Thyroid gland (tissue), 4 donors: Measurements from ENCODE around the gene CLEC3A.

ENCODE experiments used
- CTCF ChIP-seq, 6 experiments: fragments of 200-600 bp in 3 of 6; fragments of 450-650 bp in 3 of 6; sonication (generic) in 3 of 6; IDR thresholded peaks; one replicate each; pipeline ENCODE4 v1.5.1; 2016 to 2019; ENCODE audit warnings: antibody characterized with exemption in 6 of 6, mild to moderate bottlenecking in 2 of 6, inconsistent platforms in 1 of 6, moderate library complexity in 1 of 6
- POLR2A ChIP-seq, 2 donors: fragments of 450-650 bp; IDR thresholded peaks; one replicate each; pipeline ENCODE4 v1.6.1; 2017; ENCODE audit warnings: antibody characterized with exemption in 2 of 2, mild to moderate bottlenecking in 2 of 2, moderate library complexity in 1 of 2

DNA sequence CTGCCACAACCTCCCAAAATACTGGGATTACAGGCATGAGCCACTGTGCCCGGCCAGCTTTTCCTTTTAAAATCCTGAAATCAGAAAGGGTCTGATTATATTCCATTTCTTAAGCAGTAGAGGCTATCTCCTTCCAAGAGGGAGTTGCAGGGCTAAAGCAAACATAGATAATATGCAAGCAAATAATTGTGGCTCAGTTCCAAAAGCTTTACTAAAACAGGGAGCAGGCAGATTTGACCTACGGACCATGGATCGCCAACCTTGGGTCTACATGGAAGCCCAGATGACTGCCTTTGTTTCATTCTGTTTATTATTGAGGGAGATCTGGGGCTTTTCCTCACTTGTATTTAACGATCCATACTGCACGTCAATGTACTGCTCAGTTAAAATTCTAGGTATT, 38.5 kb downstream of the CLEC3A start:
- no peak for TF ChIP-seq POLR2A (IDR thresholded peaks at IDR 0.05)
- no peak for TF ChIP-seq CTCF (IDR thresholded peaks at IDR 0.05)
